DND-41 (cell line): ENCODE measurements around the gene RGS3.

Experiments used
- EZH2 ChIP-seq: IDR thresholded peaks from 3 replicates; pipeline ENCODE4 v1.6.1; 2012; ENCODE audit warnings: borderline replicate concordance, low read depth, mild to moderate bottlenecking, moderate library complexity, low read length, inconsistent platforms; ENCODE audit not compliant: severe bottlenecking
- TF ChIP-seq, protein P1 (sequence below): IDR thresholded peaks from 2 replicates; pipeline ENCODE4 v1.5.1; 2012; ENCODE audit warnings: borderline replicate concordance, low read length, moderate library complexity, mild to moderate bottlenecking; ENCODE audit not compliant: poor library complexity, severe bottlenecking; ENCODE audit errors: extremely low read depth

GRCh38 chr9:113626735-113627495, 163.4 kb downstream of the RGS3 start:
- TF ChIP-seq, protein P1, sequence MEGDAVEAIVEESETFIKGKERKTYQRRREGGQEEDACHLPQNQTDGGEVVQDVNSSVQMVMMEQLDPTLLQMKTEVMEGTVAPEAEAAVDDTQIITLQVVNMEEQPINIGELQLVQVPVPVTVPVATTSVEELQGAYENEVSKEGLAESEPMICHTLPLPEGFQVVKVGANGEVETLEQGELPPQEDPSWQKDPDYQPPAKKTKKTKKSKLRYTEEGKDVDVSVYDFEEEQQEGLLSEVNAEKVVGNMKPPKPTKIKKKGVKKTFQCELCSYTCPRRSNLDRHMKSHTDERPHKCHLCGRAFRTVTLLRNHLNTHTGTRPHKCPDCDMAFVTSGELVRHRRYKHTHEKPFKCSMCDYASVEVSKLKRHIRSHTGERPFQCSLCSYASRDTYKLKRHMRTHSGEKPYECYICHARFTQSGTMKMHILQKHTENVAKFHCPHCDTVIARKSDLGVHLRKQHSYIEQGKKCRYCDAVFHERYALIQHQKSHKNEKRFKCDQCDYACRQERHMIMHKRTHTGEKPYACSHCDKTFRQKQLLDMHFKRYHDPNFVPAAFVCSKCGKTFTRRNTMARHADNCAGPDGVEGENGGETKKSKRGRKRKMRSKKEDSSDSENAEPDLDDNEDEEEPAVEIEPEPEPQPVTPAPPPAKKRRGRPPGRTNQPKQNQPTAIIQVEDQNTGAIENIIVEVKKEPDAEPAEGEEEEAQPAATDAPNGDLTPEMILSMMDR, result no peak
- no peak for TF ChIP-seq EZH2
